Measurements from ENCODE around the gene DNAJC24.

DNA sequence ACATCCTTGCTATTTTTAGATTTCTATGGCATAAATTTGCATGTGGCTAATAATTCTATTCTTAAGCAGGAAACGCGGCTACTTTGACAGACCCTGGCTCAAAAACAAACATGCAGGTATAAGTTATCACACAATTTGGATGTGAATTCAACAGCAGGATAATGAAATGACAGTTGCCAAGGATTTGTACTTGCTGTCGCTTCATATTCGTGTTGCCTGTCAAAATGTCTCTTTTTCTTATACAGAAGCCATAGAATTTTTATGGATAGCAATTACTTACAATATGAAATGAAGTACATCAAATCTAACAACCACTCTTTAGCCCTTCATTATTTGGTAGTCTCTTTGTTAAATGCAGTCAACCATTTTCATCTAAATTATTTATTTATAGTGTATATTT, 46.5 kb upstream of the DNAJC24 start:
- TF ChIP-seq POLR2A (IDR thresholded peaks at IDR 0.05), result no peak
- TF ChIP-seq, protein P1, sequence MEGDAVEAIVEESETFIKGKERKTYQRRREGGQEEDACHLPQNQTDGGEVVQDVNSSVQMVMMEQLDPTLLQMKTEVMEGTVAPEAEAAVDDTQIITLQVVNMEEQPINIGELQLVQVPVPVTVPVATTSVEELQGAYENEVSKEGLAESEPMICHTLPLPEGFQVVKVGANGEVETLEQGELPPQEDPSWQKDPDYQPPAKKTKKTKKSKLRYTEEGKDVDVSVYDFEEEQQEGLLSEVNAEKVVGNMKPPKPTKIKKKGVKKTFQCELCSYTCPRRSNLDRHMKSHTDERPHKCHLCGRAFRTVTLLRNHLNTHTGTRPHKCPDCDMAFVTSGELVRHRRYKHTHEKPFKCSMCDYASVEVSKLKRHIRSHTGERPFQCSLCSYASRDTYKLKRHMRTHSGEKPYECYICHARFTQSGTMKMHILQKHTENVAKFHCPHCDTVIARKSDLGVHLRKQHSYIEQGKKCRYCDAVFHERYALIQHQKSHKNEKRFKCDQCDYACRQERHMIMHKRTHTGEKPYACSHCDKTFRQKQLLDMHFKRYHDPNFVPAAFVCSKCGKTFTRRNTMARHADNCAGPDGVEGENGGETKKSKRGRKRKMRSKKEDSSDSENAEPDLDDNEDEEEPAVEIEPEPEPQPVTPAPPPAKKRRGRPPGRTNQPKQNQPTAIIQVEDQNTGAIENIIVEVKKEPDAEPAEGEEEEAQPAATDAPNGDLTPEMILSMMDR (IDR thresholded peaks at IDR 0.05), result no peak
- no peak for TF ChIP-seq EP300 (IDR thresholded peaks at IDR 0.05)
- no peak for TF ChIP-seq POLR2AphosphoS5 (IDR thresholded peaks at IDR 0.05)

Measured in upper lobe of left lung (tissue), 4 donors.